Activated CD4-positive, alpha-beta T cell treated with anti-CD3 and anti-CD28 coated beads for 24 hours (primary cell): ENCODE data around the gene RFPL4A.

ENCODE experiments used
- DNase-seq, 2 donors: peaks; one replicate each; pipeline ENCODE4 v3.0.0-alpha.2; 2020; ENCODE audit warnings: low read depth in 2 of 2

Gene RFPL4A

DNA sequence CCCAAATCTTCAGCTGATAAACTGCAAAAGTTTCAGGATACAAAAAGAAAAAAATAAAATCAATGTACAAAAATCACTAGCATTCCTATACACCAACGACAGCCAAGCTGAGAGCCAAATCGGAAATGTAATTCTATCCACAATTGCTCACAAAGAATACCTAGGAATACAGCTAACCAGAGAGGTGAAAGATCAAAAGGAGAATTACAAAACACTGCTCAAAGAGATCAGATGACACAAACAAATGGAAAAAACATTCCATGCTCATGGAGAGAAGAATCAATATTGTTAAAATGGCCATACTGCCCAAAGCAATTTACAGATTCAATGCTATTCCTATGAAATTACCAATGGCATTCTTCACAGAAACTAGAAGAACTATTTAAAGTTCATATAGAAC is 43.4 kb downstream of the RFPL4A start:
- DNase-seq, result no peak

DNA sequence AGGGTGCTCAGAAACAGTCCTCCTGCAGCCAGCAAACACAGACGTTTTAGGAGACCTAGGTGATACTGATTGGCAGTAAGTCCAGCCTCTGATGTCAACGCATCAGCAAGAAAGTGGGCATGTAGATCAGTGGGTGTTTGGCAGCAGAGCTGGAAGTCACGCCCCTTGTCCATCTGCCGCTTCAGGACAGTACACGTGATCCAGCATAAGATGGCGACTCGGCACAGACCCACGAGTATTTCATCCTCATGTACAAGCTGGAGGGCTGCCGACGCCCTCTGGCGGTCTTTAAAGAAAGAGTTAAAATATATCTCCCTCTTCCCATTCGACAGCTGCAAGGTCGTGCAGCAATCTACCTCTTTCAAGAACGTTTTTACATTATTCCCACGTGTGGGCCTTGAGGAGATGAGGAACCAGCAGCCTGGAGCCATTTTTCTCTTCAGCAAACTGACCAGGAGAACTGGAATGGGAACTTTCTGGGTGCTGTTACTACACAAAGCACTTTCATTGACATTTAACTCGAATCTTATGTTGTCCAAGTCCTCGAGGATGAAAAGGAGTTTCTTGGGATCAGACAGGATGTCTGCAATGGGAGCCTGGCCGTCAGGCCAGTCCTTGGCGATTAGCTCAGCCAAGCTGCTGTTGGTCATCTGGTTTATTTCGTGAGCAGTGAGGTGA is 50.6 kb downstream of the RFPL4A start:
- peak; percentile 3 to 8 for DNase-seq

DNA sequence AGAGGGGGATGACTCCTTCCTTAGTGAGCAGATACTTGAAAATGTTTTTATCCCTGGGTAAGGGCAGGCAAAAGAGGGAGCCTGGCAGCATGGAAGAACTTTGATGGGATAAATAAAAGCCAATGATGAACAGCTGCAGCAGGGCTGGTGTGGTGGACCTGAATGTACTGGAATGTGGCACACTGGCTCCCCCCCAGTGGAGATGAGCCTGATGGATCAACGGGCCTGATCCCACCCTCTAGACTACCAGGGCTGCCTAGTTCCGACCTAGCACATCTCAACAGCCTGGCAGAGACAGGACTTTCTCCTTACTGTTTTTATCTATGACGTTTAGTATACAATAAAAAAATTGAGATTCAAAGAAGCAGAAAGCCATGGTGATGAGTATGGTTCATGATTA is 52.4 kb downstream of the RFPL4A start:
- no peak for DNase-seq

DNA sequence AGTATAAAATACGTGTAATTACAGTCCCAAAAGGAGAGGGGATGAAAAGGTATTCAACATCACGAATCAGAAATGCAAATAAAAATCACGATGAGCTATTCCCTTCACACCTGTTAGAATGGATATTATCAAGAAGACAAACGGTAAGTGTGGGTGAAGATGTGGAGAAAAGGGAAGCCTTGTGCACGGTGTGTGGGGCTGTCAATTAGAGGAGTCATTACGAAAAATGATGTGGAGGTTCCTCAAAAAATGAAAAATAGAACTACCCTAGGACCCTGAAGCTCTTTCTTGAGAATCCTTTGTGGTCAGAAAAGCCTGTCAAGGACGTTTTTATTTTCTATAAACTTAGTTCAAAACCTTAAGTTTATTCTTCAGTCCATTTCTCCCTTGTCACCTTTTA is 53.6 kb downstream of the RFPL4A start:
- DNase-seq, result no peak
